CD4-positive, alpha-beta T cell treated with Interleukin-4 for 4 hours (primary cell): Measurements from ENCODE around the gene DARS1.
A peak's percentile ranks its signal among the peaks of the same experiment; 100 is the strongest.

Experiments used
- DNase-seq: peaks from one replicate; pipeline ENCODE4 v3.0.0-alpha.2; 2020

DARS1 gene

DNA sequence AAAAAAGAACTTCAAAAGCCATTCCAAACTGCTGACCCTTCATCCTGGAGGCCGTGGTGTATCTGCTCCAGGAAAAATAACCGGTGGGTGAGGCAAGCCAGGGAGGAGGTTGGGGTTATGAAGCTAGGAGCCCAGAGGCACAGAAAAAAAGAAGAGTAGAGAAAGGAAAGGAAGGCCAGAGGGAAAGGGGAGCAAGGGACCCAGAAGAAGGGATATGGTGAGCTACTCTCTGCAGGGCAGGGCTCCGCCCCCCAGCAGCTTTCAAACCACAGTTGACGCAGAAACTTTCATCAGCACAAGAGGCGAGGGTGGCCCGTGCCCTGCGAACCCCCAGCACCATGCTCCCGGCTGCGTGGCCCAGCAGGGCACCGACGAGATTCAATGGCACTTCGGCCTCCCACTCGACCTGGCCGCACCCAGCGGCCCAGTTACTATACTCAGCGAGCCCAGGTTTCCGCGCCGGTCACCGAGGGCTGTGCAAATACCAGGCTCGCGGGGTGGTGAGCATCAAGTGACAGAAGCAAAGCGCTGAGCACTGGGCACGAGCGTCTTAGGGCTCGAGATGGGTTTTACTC lies 109.8 kb downstream of the DARS1 start:
- peak; percentile 70 for DNase-seq

DNA sequence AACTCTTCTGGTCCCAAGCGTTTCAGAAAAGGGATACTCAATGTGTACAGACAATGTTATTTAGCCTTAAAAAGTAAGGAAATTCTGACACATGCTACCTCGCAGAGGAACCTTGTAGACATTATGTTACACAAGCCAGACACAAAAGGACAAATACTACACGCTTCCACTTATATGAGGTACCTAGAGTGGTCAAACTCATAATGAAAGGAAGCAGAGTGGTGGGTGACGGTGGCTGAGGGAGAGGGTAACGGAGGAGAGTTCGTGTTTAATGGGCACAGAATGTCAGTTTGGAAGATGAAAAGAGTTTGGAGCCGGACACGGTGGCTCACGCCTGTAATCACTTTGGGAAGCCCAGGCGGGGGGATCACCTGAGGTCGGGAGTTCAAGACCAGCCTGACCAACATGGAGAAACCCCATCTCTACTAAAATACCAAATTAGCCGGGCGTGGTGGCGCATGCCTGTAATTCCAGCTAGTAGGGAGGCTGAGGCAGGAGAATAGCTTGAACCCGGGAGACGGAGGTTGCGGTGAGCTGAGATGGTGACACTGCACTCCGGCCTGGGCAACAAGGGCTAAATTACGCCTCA lies 110.6 kb downstream of the DARS1 start:
- DNase-seq = no peak

GRCh38 chr2:135870571-135870970 lies 114.9 kb downstream of the DARS1 start:
- no peak for DNase-seq

DNA sequence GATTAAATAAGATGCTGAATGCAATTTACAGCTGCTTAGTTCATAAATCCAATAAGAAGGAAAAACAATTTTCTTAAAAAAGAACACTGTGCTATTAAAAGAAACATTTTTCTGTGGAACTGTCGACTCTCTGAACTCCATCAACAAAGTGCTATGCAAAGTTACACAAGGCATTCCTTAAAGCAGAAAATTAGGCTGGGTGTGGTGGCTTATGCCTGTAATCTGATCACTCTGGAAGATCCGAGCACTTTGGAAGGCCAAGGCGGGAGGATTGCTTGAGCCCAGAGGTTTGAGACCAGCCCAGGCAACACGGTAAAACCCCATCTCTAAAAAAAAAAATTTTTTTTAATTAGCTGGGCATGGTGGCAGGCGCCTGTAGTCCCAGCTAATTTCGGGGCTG lies 122.2 kb downstream of the DARS1 start:
- no peak for DNase-seq

GRCh38 chr2:135862718-135863117 lies 122.7 kb downstream of the DARS1 start:
- no peak for DNase-seq
